Endodermal cell (in vitro differentiated cells): ENCODE results near the gene TIAL1. TPM values are rescaled to one million over a fixed set of nuclear protein-coding genes. Genes with fewer than 3 reads are reported as not detected.

Experiments used
- DNase-seq: peaks from one replicate; pipeline ENCODE4 v3.0.0-alpha.2; 2017
- H3K27ac ChIP-seq: 2 replicates; pipeline ENCODE4 v1.5.1; 2013; ENCODE audit warnings: mild to moderate bottlenecking, low read depth, low read length, moderate library complexity
- H3K27me3 ChIP-seq: 2 replicates; pipeline ENCODE4 v1.6.1; 2013; ENCODE audit warnings: mild to moderate bottlenecking, low read length, moderate library complexity; ENCODE audit not compliant: insufficient read depth, control insufficient read depth, poor library complexity, severe bottlenecking
- H3K36me3 ChIP-seq: 2 replicates; pipeline ENCODE4 v1.7.0; 2013; ENCODE audit warnings: mild to moderate bottlenecking, low read length, moderate library complexity; ENCODE audit not compliant: control insufficient read depth, insufficient read depth
- H3K4me1 ChIP-seq: one replicate; pipeline ENCODE4 v1.7.0; 2013; ENCODE audit warnings: low read length; ENCODE audit not compliant: control insufficient read depth, insufficient read depth
- H3K4me3 ChIP-seq: 2 replicates; pipeline ENCODE4 v1.5.1; 2013; ENCODE audit warnings: mild to moderate bottlenecking, low read length, moderate library complexity
- H3K9ac ChIP-seq: 2 replicates; pipeline ENCODE4 v1.6.1; 2013; ENCODE audit warnings: mild to moderate bottlenecking, low read length, moderate library complexity; ENCODE audit not compliant: poor library complexity, severe bottlenecking; ENCODE audit errors: extremely low read depth
- H3K9me3 ChIP-seq: 2 replicates; pipeline ENCODE4 v1.6.1; 2013; ENCODE audit warnings: mild to moderate bottlenecking, low read length, moderate library complexity; ENCODE audit not compliant: control insufficient read depth
- H3K27ac Mint-ChIP-seq: 2 replicates; pipeline ENCODE4 v1.8.0; 2020; ENCODE audit warnings: mixed read lengths
- H3K27me3 Mint-ChIP-seq: 2 replicates; pipeline ENCODE4 v1.8.0; 2021; ENCODE audit warnings: mild to moderate bottlenecking, mixed read lengths; ENCODE audit not compliant: insufficient read depth
- H3K36me3 Mint-ChIP-seq: 2 replicates; pipeline ENCODE4 v1.8.0; 2020; ENCODE audit warnings: low read depth, mixed read lengths
- H3K4me1 Mint-ChIP-seq: 2 replicates; pipeline ENCODE4 v1.8.0; 2020; ENCODE audit warnings: mixed read lengths
- H3K4me3 Mint-ChIP-seq: 2 replicates; pipeline ENCODE4 v1.8.0; 2020; ENCODE audit warnings: mild to moderate bottlenecking, moderate library complexity, mixed read lengths
- H3K9me3 Mint-ChIP-seq: 2 replicates; pipeline ENCODE4 v1.8.0; 2020; ENCODE audit warnings: mild to moderate bottlenecking, mixed read lengths
- CTCF ChIP-seq: fragments of 200-600 bp; sonication (generic); conservative IDR thresholded peaks from 2 replicates; pipeline ENCODE4 v1.5.0; 2021; ENCODE audit warnings: antibody characterized with exemption, mild to moderate bottlenecking
- WGBS, 2 experiments: methylation state at CpG; one replicate each; pipeline versions ENCODE4 v1.1.5 to v1.1.7; 2013; ENCODE audit warnings: missing lambda C conversion rate in 2 of 2, mixed read lengths in 1 of 2; ENCODE audit not compliant: insufficient coverage in 1 of 2, insufficient read length in 1 of 2; 5-methylcytosine and 5-hydroxymethylcytosine counted together
- total RNA-seq, 2 donors: library from RNA; stranded (reverse); fragmentation: NEBNext Ultra II Directional in 1 of 2; extraction: Animal tissue kit (Norgen Biotek cat#: 25700) in 1 of 2; gene quantifications; 2 replicates in 1 of 2; 3 replicates in 1 of 2; pipeline ENCODE4 v1.2.1, GENCODE V29; 2021

The TIAL1 gene
- total RNA-seq, 2 donors from 2014 or later = 156 to 176 TPM

- no peak for DNase-seq
Measured at GRCh38 chr10:119619215-119619614, 22.5 kb upstream of the TIAL1 start.

GRCh38 chr10:119616882-119617570, 20.3 kb upstream of the TIAL1 start:
- Histone ChIP-seq H3K36me3 (no peaks in the 10 kb centered on the region), H3K4me1 (no peaks in the 10 kb centered on the region), H3K9ac (no peak overlapping the region), H3K27ac (no peak overlapping the region), H3K4me3 (no peak overlapping the region), H3K9me3 (no peaks in the 10 kb centered on the region), H3K27me3 (no peaks in the 10 kb centered on the region)
- Mint-ChIP-seq H3K4me3 (no peak overlapping the region), H3K27me3 (no peaks in the 10 kb centered on the region), H3K36me3 (no peaks in the 10 kb centered on the region), H3K9me3 (peaks cover 8% of the 10 kb centered on the region), H3K4me1 (peaks cover 4% of the 10 kb centered on the region), H3K27ac (no peak overlapping the region)
- DNase-seq = peak; percentile 72
- WGBS, 2 experiments = 84 to 89% methylated on average over 12 to 13 of the region's 13 CpGs
- peak; percentile 64 for TF ChIP-seq CTCF

More at GRCh38 chr10:119619215-119619614, 22.5 kb upstream of the TIAL1 start:
- no peak overlapping the region for H3K4me3 ChIP-seq
- H3K27ac ChIP-seq = no peak overlapping the region
- TF ChIP-seq CTCF = no peak
- no peak overlapping the region for H3K27ac Mint-ChIP-seq
- no peak overlapping the region for H3K9ac ChIP-seq
- H3K36me3 ChIP-seq = no peaks in the 10 kb centered on the region
- H3K36me3 Mint-ChIP-seq = no peaks in the 10 kb centered on the region
- H3K27me3 ChIP-seq = no peaks in the 10 kb centered on the region
- H3K4me1 Mint-ChIP-seq = peaks cover 4% of the 10 kb centered on the region
- no peak overlapping the region for H3K4me3 Mint-ChIP-seq
- H3K9me3 ChIP-seq = no peaks in the 10 kb centered on the region
- H3K9me3 Mint-ChIP-seq = peaks cover 3% of the 10 kb centered on the region
- no peaks in the 10 kb centered on the region for H3K27me3 Mint-ChIP-seq
- no peaks in the 10 kb centered on the region for H3K4me1 ChIP-seq
- WGBS, 2 experiments = 92 to 95% methylated on average over 2 of the region's 2 CpGs

- H3K27me3 Mint-ChIP-seq = peaks cover 2% of the 10 kb centered on the region
- WGBS, 2 experiments = 98 to 100% methylated on average over 2 to 5 of the region's 5 CpGs
- H3K9me3 Mint-ChIP-seq = peaks cover 13% of the 10 kb centered on the region
- peaks cover 4% of the 10 kb centered on the region for H3K4me1 Mint-ChIP-seq
- H3K4me3 Mint-ChIP-seq = no peak overlapping the region
- DNase-seq = no peak
- no peaks in the 10 kb centered on the region for H3K4me1 ChIP-seq
- H3K9ac ChIP-seq = no peak overlapping the region
- TF ChIP-seq CTCF = no peak
- no peak overlapping the region for H3K27ac ChIP-seq
- H3K9me3 ChIP-seq = peaks cover 10% of the 10 kb centered on the region
- H3K36me3 ChIP-seq = no peaks in the 10 kb centered on the region
- H3K4me3 ChIP-seq = no peak overlapping the region
- no peak overlapping the region for H3K27ac Mint-ChIP-seq
- H3K27me3 ChIP-seq = no peaks in the 10 kb centered on the region
- H3K36me3 Mint-ChIP-seq = peaks cover 2% of the 10 kb centered on the region
Measured at GRCh38 chr10:119614686-119615085, 17.9 kb upstream of the TIAL1 start.
